HG03196 (cell line): ENCODE data around the gene ORC4.
A peak's percentile ranks its signal among the peaks of the same experiment; 100 is the strongest.

ENCODE experiments used
- ATAC-seq: cut with Tn5 transposase; IDR thresholded peaks from one replicate; pipeline ENCODE4 v1.9.1; 2021; ENCODE audit not compliant: unreplicated experiment

Gene ORC4

GRCh38 chr2:148020111-148021058, at the start of gene ORC4:
TSS of gene ORC4 (minus strand) at chr2:148020737. CDS start at chr2:147975958, 44,779 bp downstream.
- ATAC-seq = peak; percentile 80

- ATAC-seq = no peak
These were observed 47.3 kb upstream of the ORC4 start for GRCh38 chr2:148067801-148068200.

DNA sequence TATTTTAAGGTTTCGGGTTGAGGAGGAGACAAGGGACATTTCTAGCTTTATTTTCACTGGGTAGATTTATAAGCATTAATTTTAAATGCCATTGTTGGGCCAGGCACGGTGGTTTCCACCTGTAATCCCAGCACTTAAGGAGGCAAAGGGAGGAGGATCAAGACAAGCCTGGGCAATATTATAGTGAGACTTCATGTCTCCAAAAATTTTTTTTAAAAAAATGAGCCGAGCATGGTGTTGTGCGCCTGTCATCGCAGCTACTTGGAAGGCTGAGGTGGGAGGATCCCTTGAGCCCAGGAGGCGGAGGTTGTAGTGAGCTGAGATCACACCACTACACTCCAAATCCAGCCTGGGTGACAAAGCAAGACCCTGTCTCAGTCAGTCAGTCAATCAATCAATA, 45.4 kb upstream of the ORC4 start:
- no peak for ATAC-seq

- ATAC-seq = no peak
These were observed 43.1 kb upstream of the ORC4 start for GRCh38 chr2:148063633-148064032.

- ATAC-seq = no peak
These were observed 38.1 kb upstream of the ORC4 start for GRCh38 chr2:148058641-148059040.

- ATAC-seq = no peak
These were observed 32.1 kb upstream of the ORC4 start for GRCh38 chr2:148052687-148053086.

GRCh38 chr2:148049284-148049683, 28.7 kb upstream of the ORC4 start:
- no peak for ATAC-seq

DNA sequence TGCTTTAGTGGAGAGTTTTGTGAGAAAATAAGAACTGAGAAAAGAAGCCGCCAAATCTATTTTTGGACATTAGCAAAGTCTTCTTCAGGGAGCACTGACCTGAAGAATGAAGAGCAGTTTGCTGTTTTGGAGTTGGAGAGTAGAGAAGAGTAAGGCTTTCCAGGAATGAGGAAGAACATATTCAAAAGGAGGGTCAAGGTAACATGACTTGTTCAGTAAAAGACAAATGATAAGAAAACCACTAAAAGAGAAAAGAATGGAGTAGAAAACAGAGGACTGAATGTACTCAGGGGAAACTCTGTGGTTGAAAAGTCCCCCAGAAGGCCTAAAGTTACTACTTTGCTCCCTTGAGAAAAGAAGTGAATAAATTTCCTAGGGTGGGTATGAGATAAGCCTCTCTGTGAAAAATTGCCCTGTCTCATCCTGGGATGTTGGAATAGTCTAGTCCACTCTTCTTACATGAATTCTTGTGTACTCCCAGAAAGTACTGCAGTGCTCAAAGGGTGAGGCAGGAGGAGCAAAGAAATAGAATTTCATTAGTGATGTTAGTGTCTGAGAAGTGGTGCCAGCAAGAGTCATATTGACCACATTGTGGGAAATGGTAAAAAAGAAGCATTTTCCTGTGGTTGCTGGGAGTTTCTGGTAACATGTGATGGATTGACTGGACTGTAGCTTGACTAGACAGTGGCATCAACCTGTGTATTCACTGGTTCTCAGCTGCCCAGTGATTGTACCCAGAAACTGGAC, 28.1 kb upstream of the ORC4 start:
- ATAC-seq = peak; percentile 64

- no peak for ATAC-seq
These were observed 26.3 kb upstream of the ORC4 start for GRCh38 chr2:148046802-148047201.

- no peak for ATAC-seq
These were observed 23.8 kb upstream of the ORC4 start for GRCh38 chr2:148044322-148044721.

GRCh38 chr2:148042219-148042618, 21.7 kb upstream of the ORC4 start:
- ATAC-seq = peak; percentile 75

- no peak for ATAC-seq
These were observed 19.2 kb upstream of the ORC4 start for GRCh38 chr2:148039783-148040182.

- no peak for ATAC-seq
These were observed 11.7 kb upstream of the ORC4 start for GRCh38 chr2:148032215-148032614.

DNA sequence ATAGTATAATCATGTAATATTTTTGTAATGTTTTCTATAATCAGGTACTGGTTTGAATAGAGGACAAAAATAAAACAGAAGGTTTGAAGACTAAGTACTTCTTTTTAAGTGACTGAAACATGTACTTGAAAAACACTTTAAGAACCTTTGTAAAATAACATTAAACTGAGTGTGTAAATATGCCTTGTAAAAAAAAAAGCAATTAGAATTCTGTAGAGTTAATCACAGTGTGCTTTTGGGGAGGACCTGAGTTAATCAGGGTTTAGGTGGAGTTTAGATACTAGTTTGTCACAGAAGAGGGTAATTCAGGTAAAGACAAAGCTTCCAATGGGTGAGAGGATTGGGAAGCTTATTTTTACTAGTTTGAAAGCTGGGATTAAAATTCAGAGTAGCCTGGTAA, 10.6 kb upstream of the ORC4 start:
- no peak for ATAC-seq

- ATAC-seq = no peak
These were observed 8.2 kb upstream of the ORC4 start for GRCh38 chr2:148028781-148029180.

- ATAC-seq = no peak
These were observed 7.3 kb upstream of the ORC4 start for GRCh38 chr2:148027822-148028221.

GRCh38 chr2:148026573-148026972, 6.0 kb upstream of the ORC4 start:
- ATAC-seq = no peak

GRCh38 chr2:148023861-148024260, 3.3 kb upstream of the ORC4 start:
- peak; percentile 37 for ATAC-seq

GRCh38 chr2:148022882-148023281, 2.3 kb upstream of the ORC4 start:
- ATAC-seq = no peak

- ATAC-seq = no peak
These were observed 1.8 kb upstream of the ORC4 start for GRCh38 chr2:148022351-148022750.

GRCh38 chr2:148021886-148022285, 1.3 kb upstream of the ORC4 start:
- ATAC-seq = no peak
